ENCODE measurements around the gene TMEM145.

DNA sequence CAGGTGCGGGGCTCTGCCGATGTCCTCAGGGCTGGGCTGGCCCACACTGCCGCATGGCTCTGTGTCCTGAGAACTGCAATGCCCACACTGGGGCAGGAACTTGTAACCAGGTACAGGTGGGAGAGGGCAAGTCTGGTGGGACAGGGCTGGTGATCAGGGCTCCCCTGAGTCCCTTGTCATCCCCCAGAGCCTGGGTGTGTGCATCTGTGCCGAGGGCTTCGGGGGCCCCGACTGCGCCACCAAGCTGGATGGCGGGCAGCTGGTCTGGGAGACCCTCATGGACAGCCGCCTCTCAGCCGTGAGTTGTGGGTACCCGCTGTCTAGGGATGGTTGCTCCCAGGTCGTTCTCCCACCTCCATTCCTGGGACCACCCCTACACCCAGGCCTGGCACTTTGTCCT is 42.8 kb downstream of the TMEM145 start:
- TF ChIP-seq POLR2A (IDR thresholded peaks at IDR 0.05) = no peak
- TF ChIP-seq, protein P1, sequence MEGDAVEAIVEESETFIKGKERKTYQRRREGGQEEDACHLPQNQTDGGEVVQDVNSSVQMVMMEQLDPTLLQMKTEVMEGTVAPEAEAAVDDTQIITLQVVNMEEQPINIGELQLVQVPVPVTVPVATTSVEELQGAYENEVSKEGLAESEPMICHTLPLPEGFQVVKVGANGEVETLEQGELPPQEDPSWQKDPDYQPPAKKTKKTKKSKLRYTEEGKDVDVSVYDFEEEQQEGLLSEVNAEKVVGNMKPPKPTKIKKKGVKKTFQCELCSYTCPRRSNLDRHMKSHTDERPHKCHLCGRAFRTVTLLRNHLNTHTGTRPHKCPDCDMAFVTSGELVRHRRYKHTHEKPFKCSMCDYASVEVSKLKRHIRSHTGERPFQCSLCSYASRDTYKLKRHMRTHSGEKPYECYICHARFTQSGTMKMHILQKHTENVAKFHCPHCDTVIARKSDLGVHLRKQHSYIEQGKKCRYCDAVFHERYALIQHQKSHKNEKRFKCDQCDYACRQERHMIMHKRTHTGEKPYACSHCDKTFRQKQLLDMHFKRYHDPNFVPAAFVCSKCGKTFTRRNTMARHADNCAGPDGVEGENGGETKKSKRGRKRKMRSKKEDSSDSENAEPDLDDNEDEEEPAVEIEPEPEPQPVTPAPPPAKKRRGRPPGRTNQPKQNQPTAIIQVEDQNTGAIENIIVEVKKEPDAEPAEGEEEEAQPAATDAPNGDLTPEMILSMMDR (IDR thresholded peaks at IDR 0.05) = no peak
